ENCODE results near the gene PCYT2. TPM values are rescaled to one million over a fixed set of nuclear protein-coding genes. Genes with fewer than 3 reads are reported as not detected.

PCYT2 gene
- total and polyA plus RNA-seq, 10 of the 15 experiments (the other 5 are each of a cell fraction or from before 2014, with no cell fraction given) = 0.63 to 72.0 (median 45.0) TPM

- TF ChIP-seq ELK1 (IDR thresholded peaks at IDR 0.05; ENCODE audit: low read depth, low read length) = no peak
- peak; percentile 29 for TF ChIP-seq IKZF1 (conservative IDR thresholded peaks at IDR 0.05)
- no peak for TF ChIP-seq RELA (IDR thresholded peaks at IDR 0.05; ENCODE audit: borderline replicate concordance, partially characterized antibody)
- TF ChIP-seq SIX5 (IDR thresholded peaks at IDR 0.05; ENCODE audit: low read depth, low read length, severe bottlenecking) = no peak
- no peak for TF ChIP-seq TARDBP (IDR thresholded peaks at IDR 0.05; ENCODE audit: borderline replicate concordance)
- no peak for TF ChIP-seq PKNOX1 (IDR thresholded peaks at IDR 0.05)
- peak; percentile 26; the same call in 1 of the 2 replicates for TF ChIP-seq NR2F1 (conservative IDR thresholded peaks at IDR 0.05)
- TF ChIP-seq SP1 (IDR thresholded peaks at IDR 0.05; ENCODE audit: low read depth, low read length) = no peak
- no peak for TF ChIP-seq NR2C1 (IDR thresholded peaks at IDR 0.05)
- 0 out of 2 replicates have a peak, but pooled peaks have one; percentile 5 for TF ChIP-seq CREM (IDR thresholded peaks at IDR 0.05; ENCODE audit: low read depth)
- TF ChIP-seq PML (IDR thresholded peaks at IDR 0.05; ENCODE audit: low read length) = no peak
- peak; percentile 81 for TF ChIP-seq POLR2A (IDR thresholded peaks at IDR 0.05; ENCODE audit: low read depth, low read length)
- no peak for TF ChIP-seq KAT2A (conservative IDR thresholded peaks at IDR 0.05; ENCODE audit: control insufficient read depth, low read depth, low read length)
- no peak for TF ChIP-seq NBN (IDR thresholded peaks at IDR 0.05)
- TF ChIP-seq NRF1 (conservative IDR thresholded peaks at IDR 0.05; ENCODE audit: low read depth, low read length) = no peak
- TF ChIP-seq CBX5 (IDR thresholded peaks at IDR 0.05; ENCODE audit: low read depth) = no peak
- no peak for TF ChIP-seq PBX3 (IDR thresholded peaks at IDR 0.05; ENCODE audit: insufficient replicate concordance, low read depth, low read length)
- no peak for TF ChIP-seq MEF2B (IDR thresholded peaks at IDR 0.05; ENCODE audit: partially characterized antibody, poor library complexity, severe bottlenecking)
- no peak for TF ChIP-seq RELB (IDR thresholded peaks at IDR 0.05; ENCODE audit: low read depth)
- TF ChIP-seq CHD1 (IDR thresholded peaks at IDR 0.05; ENCODE audit: low read depth, low read length) = no peak
- no peak for TF ChIP-seq SKIL (IDR thresholded peaks at IDR 0.05; ENCODE audit: low read depth, poor library complexity, severe bottlenecking)
- no peak for TF ChIP-seq ATF2 (IDR thresholded peaks at IDR 0.05; ENCODE audit: low read length)
Measured at GRCh38 chr17:81870131-81870980, 40.8 kb downstream of the PCYT2 start (continued).

All from GM12878 (cell line).